GM12892 (cell line): ENCODE results near the gene SMG6.

ENCODE experiments used
- DNase-seq: peaks from one replicate; pipeline ENCODE4 v3.0.0; 2011; ENCODE audit not compliant: insufficient read length
- FAIRE-seq: peaks from 2 replicates; lab custom pipeline; 2011; peaks lifted over from hg19 to GRCh38; lab: Jason Lieb, UNC
- POLR2A ChIP-seq: IDR thresholded peaks from 2 replicates; pipeline ENCODE4 v1.6.1; 2011; ENCODE audit warnings: low read depth, low read length, control low read depth
- POLR2AphosphoS5 ChIP-seq: IDR thresholded peaks from 2 replicates; pipeline ENCODE4 v1.6.1; 2011; ENCODE audit warnings: low read depth, low read length, control low read depth
- TAF1 ChIP-seq: IDR thresholded peaks from 2 replicates; pipeline ENCODE4 v1.6.1; 2011; ENCODE audit warnings: low read depth, mild to moderate bottlenecking, control low read depth, low read length, borderline replicate concordance

The SMG6 gene

DNA sequence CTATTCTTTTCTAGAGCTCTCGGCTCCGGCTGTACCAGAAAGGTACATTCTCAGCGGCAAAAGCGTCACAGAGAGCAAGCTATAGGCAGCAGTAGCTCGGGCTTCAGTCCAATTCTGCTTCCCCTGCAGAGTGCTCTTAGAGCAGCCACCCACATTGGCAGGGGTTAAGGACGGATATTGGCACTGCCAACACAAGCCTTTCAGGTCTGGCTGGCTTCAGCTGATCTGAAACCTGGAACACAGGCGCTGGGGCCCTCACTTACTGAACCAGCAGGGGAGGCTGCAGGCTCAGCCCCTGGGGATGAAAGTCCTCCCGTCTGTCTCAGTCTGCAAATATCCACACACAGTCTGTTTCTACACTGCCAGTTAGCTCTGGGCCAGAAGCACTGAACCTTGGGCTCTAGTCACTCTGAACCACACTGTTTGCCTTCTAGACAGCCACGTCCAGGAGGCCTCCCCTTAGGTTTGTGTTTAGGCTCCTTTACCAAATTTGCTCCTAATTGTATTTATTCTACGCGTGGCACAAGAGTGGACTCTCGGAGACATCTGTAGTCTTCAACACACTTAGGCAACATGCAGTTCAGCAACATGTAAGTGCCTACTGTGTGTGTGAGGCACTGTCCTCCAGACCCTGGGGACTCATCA is 208.6 kb downstream of the SMG6 start:
- no peak for DNase-seq
- FAIRE-seq, result peak; percentile 70
- TF ChIP-seq TAF1 (no peak), POLR2A (no peak), POLR2AphosphoS5 (no peak)

DNA sequence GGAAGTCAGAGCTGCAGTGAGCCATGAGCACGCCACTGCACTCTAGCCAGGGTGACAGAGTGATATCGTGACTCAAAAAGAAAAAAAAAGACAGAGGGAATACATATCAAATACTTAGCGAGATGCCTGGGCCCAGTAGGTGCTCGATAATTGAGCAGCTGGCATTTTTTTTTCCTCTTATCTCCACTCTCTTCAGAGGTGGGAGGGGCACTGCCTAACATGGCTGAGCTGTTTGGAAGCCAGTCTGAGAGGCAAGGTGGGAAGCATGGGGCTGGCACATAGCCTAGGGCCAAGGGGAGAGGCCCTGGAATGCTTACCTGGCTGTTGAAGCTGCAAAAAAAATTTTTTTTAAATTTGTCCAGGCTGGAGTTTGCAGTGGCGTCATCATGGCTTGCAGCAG is 210.2 kb downstream of the SMG6 start:
- FAIRE-seq (no peak), DNase-seq (no peak)
- no peak for TF ChIP-seq POLR2A
- no peak for TF ChIP-seq TAF1
- no peak for TF ChIP-seq POLR2AphosphoS5

DNA sequence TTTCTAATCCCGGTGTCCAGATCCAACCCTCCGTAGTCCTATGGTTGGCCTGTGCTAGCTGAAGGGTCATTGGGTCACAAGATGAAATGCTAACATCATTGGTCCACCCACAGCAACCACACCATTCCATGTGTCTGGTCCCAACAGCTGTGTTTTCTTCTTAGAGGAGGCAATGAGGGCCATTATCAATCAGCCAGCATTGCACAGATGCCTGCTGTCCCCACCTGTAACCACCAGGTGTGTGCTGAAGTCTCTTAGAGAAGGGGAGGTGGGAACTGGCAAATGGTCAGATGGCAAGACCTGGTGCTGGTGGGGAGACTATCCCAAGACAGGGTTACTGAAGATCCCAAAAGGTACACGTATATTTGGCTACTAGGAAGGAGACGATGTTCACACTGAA is 211.3 kb downstream of the SMG6 start:
- no peak for DNase-seq

DNA sequence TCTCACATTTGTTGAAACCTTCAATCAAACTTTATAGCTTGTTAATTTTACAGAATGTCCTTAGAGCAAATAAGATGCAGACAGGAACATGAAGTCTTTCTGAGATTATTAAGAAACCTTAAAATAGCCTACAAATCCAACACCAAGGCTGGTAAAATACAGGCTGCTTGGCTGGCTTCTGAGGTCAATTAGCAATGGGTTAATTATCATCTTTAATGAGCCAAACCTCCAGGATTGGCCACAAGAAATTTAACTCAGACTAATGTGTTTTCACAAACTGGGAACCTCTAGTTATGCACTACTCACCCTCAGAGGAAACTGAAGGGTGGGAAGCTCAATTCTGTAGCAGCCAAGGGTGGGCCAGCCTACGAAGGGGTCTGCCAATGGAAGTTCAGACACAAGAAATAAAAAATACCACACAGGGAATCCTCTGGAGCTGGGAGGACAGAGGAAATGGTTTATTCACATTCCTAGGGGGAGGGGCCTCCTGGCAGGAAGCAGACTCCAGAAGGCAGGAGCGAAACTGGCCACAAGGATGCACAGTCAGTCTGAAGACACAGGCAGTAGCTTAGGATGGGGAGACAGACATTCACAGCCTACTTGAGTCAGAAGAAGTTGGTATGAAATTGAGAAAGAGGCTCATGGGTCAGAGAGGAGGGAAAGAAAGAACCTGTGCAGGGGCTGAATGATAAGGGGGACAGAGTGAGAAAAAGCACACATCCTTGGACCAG is 212.6 kb downstream of the SMG6 start:
- no peak for FAIRE-seq
- TF ChIP-seq POLR2A (peak; percentile 64), TAF1 (no peak), POLR2AphosphoS5 (peak; percentile 86)
- no peak for DNase-seq

More for the DNA sequence above, 211.3 kb downstream of the SMG6 start:
- FAIRE-seq, result no peak
- TF ChIP-seq POLR2A, result no peak

DNA sequence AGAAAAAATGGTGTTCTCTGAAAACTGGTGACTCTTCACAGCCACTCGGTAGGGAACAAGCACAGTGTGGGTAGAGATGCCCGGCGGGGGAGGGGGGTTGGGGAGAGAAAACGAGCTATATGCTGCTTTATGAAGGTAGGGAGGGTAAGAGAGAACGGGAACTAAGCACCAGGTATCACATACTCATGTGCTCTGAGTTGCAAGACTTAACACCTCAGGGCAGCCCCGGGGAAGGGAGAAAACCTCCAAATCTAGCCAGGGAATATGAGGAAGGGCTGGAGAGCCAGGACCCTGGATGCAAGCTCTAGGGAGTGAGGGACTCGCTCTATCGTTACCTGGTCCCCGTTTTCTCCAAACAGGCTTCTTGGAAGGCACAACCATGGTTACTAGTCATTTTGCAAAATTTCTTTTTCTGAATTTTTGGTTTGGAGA is 213.4 kb downstream of the SMG6 start:
- FAIRE-seq, result peak; percentile 95
- no peak for DNase-seq
- TF ChIP-seq POLR2A (peak; percentile 68), TAF1 (no peak), POLR2AphosphoS5 (peak; percentile 71)

- no peak for FAIRE-seq
- TF ChIP-seq TAF1, result no peak
- no peak for TF ChIP-seq POLR2A
- TF ChIP-seq POLR2AphosphoS5, result no peak
- no peak for DNase-seq
Measured at GRCh38 chr17:2089021-2089422, 214.6 kb downstream of the SMG6 start.

DNA sequence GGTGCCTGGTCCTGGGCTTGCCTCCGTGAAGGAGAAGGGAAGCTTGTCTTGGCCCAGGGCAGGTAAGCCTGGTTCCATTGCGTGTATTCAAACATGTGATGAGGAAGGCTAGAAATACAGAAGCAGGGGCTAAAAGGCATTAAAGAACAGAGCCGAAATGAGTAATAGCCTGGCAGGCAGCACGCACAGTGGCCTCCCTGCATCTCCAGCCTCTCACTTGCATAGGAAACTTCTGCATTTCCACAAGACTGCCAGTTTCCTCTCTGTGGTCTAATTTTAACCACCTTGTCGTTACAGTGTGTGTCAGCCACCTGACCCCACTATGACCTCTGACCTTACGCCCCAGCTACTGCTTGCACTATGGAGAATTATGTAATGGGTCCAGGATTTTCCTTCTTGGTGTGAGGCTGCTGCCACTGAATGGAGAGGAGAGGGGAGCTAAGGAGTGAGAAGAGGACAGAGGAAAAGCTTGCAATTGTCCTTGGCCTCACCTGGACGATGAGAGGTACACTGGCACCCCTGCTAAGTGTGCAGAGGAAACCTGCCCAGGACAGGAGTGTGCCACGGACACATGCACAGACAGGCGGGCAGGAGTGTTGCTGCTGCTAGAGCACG is 215.9 kb downstream of the SMG6 start:
- TF ChIP-seq POLR2A (peak; percentile 18), TAF1 (peak; percentile 46; the same call in 1 of the 2 replicates), POLR2AphosphoS5 (peak; percentile 49; the same call in 1 of the 2 replicates)
- FAIRE-seq, result peak; percentile 98
- DNase-seq, result no peak

DNA sequence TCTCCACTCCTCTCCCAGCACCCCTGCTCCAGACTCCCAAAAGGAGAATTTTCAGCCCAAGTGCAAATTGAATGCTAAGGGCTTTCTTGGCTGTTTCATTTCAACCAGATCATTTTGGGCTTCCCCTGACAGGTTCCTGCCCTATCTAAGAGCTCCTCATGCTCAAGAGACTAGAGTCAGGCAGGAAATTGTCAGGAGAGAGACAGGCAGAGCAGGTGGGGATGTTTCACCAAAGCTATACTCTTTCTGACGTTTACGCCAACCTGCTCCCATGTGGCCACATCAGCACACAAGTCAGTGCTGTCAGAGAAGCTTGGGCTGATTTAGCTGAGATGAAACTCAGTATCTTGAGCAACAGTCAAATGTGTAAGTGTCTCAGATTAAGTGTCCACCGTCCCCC is 217.3 kb downstream of the SMG6 start:
- no peak; the same call in 1 of the 2 replicates for TF ChIP-seq POLR2AphosphoS5
- peak; percentile 93 for FAIRE-seq
- DNase-seq, result no peak

- TF ChIP-seq TAF1, result no peak
- no peak for TF ChIP-seq POLR2AphosphoS5
- no peak for TF ChIP-seq POLR2A
- DNase-seq (no peak), FAIRE-seq (no peak)
Measured at GRCh38 chr17:2085648-2085949, 218.0 kb downstream of the SMG6 start.

DNA sequence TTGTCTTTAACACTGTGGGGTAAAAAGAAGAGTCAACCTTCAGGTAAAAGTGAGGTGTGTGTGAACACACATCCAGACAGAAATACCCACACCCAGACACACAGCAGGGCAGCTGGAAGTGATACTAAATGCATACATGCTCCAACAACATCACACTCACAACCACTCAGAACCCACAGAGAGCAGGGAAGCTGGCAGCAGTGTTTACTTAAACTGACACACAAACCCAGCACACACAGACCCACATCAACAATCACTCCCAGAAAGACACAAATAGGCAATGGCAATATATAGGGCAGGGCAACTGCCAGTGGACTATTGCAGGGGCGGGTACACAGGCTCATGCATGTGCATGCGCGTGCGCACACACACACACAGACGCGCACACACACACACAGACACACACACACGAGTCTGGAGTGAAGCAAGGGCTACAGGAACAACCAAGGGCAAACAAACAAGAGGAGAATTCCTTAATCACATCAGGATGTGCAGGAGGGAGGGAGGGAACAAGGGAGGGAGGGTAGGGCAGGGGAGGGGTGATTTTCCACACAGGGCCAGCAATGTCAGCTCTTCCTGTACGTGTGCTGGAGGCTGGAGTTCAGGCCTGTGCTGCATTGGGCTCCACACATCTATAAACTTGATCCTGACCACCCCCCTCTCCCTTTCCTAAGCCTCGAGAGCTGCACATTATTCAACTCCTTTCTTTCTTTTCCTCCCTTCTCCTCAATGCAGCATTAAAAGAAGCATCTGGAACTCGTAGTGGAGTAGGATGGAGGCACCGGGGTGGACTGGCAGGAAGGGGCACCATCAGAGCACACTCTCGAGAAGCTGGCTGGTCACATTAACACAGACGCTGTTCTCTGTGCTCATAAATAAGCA is 218.6 kb downstream of the SMG6 start:
- DNase-seq, result no peak
- peak; percentile 50 for FAIRE-seq
- TF ChIP-seq POLR2A (no peak), TAF1 (no peak), POLR2AphosphoS5 (no peak)

GRCh38 chr17:2084036-2084765 is 219.4 kb downstream of the SMG6 start:
- DNase-seq, result no peak
- no peak for FAIRE-seq
- TF ChIP-seq TAF1 (no peak), POLR2AphosphoS5 (no peak), POLR2A (no peak)
